Activated B cell treated with CpG ODN at 0.5 μM for 24 hours (primary cell): ENCODE measurements around the gene CDYL. TPM values are rescaled to one million over a fixed set of nuclear protein-coding genes. Genes with fewer than 3 reads are reported as not detected.

Source experiments
- ATAC-seq: fragments of 200-7000 bp; cut with Tn5 transposase; one replicate; pipeline ENCODE4 v1.10.0; 2021; ENCODE audit warnings: low read depth, mild to moderate bottlenecking, moderate library complexity
- CTCF ChIA-PET: fragments of 350-600 bp; sonication (Branson Sonifier 250); formaldehyde crosslinking; loops from one replicate; lab custom pipeline; 2021; ENCODE audit warnings: antibody characterized with exemption; lab: Charles Lee
- POLR2A ChIA-PET: fragments of 350-600 bp; sonication (Branson Sonifier 250); formaldehyde crosslinking; loops from one replicate; lab custom pipeline; 2021; ENCODE audit warnings: antibody characterized with exemption; lab: Charles Lee
- DNase-seq: peaks from one replicate; pipeline ENCODE4 v3.0.0; 2022
- H3K27ac Mint-ChIP-seq: one replicate; pipeline ENCODE4 v1.8.0; 2020; ENCODE audit warnings: mixed read lengths
- H3K27me3 Mint-ChIP-seq: one replicate; pipeline ENCODE4 v1.8.0; 2021; ENCODE audit warnings: mixed read lengths
- H3K36me3 Mint-ChIP-seq: one replicate; pipeline ENCODE4 v1.8.0; 2021; ENCODE audit warnings: low read depth, mixed read lengths
- H3K4me1 Mint-ChIP-seq: one replicate; pipeline ENCODE4 v1.8.0; 2021; ENCODE audit warnings: mixed read lengths
- H3K4me3 Mint-ChIP-seq: one replicate; pipeline ENCODE4 v1.8.0; 2020; ENCODE audit warnings: mild to moderate bottlenecking, mixed read lengths
- H3K9me3 Mint-ChIP-seq: one replicate; pipeline ENCODE4 v1.8.0; 2020; ENCODE audit warnings: mixed read lengths
- intact Hi-C: fragments of 100-400 bp; cut with micrococcal nuclease; formaldehyde crosslinking; loops from one replicate; pipeline ENCODE4 v1.15.1; 2024
- total RNA-seq: library from RNA; stranded (reverse); gene quantifications from 2 replicates; pipeline ENCODE4 v1.2.3, GENCODE V29; 2022
- TF ChIP-seq, protein P1 (sequence below): fragments of 200-600 bp; IDR thresholded peaks from one replicate; pipeline ENCODE4 v1.8.0; 2022; ENCODE audit warnings: antibody characterized with exemption, mild to moderate bottlenecking

The CDYL gene
- total RNA-seq, 1 donor from 2014 or later = 47.5 TPM

DNA sequence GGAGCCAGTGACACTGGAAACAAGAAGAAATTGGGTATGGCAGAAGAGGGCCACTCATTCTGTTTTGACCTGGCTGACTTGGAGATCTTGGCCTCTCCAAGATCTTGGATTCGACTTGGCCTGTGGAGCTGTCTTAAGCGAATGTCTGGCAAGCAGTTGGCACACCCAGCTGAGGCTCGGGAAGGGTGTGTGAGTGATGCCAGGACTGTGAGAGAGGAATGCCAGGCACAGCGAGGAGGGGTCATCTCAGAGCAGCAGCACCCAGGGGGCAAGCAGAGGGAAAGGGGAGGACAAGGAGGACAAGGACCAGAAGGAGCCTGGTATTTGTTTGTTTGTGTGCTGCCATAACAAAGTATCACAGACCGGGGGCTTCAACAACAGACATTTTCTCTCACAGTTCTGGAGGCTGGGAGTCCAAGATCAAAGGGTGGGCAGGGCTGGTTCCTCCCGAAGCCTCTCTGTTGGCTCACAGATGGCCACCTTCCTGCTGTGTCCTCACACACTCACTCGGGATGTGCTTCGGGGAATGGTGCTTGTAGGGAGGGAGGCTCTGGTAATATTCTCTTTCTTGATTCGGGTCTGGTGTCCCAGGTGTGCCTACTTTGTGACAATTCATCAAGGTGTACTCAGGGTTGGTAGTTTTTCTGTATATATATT, 194.7 kb downstream of the CDYL start:
- POLR2A ChIA-PET = no interaction called here
- intact Hi-C loops = no loop called here
- TF ChIP-seq, protein P1, sequence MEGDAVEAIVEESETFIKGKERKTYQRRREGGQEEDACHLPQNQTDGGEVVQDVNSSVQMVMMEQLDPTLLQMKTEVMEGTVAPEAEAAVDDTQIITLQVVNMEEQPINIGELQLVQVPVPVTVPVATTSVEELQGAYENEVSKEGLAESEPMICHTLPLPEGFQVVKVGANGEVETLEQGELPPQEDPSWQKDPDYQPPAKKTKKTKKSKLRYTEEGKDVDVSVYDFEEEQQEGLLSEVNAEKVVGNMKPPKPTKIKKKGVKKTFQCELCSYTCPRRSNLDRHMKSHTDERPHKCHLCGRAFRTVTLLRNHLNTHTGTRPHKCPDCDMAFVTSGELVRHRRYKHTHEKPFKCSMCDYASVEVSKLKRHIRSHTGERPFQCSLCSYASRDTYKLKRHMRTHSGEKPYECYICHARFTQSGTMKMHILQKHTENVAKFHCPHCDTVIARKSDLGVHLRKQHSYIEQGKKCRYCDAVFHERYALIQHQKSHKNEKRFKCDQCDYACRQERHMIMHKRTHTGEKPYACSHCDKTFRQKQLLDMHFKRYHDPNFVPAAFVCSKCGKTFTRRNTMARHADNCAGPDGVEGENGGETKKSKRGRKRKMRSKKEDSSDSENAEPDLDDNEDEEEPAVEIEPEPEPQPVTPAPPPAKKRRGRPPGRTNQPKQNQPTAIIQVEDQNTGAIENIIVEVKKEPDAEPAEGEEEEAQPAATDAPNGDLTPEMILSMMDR = no peak
- no peak overlapping the region for H3K4me3 Mint-ChIP-seq
- H3K4me1 Mint-ChIP-seq = no peaks in the 10 kb centered on the region
- H3K9me3 Mint-ChIP-seq = no peaks in the 10 kb centered on the region
- CTCF ChIA-PET = no interaction called here
- peaks cover 6% of the 10 kb centered on the region for H3K27me3 Mint-ChIP-seq
- ATAC-seq = no peak
- no peak overlapping the region for H3K27ac Mint-ChIP-seq
- H3K36me3 Mint-ChIP-seq = no peaks in the 10 kb centered on the region
- no peak for DNase-seq

- Mint-ChIP-seq H3K9me3 (peaks cover 5% of the 10 kb centered on the region), H3K36me3 (no peaks in the 10 kb centered on the region), H3K4me1 (no peaks in the 10 kb centered on the region), H3K4me3 (no peak overlapping the region), H3K27me3 (peaks cover 10% of the 10 kb centered on the region), H3K27ac (no peak overlapping the region)
- CTCF ChIA-PET = no interaction called here
- intact Hi-C loops = no loop called here
- POLR2A ChIA-PET = no interaction called here
- TF ChIP-seq, protein P1 = no peak
- ATAC-seq = no peak
- DNase-seq = no peak
These were observed 195.6 kb downstream of the CDYL start for GRCh38 chr6:4971851-4972250.

DNA sequence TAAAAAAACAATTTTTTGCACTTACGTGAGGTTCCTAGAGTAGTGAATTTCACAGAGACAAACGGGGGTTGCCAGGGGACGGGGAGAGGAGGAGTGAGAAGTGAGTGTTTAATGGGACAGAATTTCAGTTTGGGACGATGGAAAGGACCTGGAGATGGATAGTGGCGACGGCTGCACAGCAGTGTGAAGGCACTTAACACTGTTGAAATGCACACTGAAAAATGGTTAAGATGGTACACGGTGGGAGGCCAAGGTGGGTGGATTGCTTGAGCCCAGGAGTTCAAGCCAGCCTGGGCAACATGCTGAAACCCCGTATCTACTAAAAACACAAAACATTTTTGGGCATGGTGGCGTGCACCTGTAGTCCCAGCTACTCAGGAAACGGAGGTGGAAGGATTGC, 196.2 kb downstream of the CDYL start:
- intact Hi-C loops = no loop called here
- no peak for DNase-seq
- Mint-ChIP-seq H3K36me3 (no peaks in the 10 kb centered on the region), H3K27me3 (peaks cover 13% of the 10 kb centered on the region), H3K27ac (no peak overlapping the region), H3K4me1 (no peaks in the 10 kb centered on the region), H3K9me3 (peaks cover 8% of the 10 kb centered on the region), H3K4me3 (no peak overlapping the region)
- CTCF ChIA-PET = no interaction called here
- TF ChIP-seq, protein P1 = no peak
- no peak for ATAC-seq
- POLR2A ChIA-PET = no interaction called here

- TF ChIP-seq, protein P1 = no peak
- Mint-ChIP-seq H3K27ac (no peak overlapping the region), H3K27me3 (peaks cover 13% of the 10 kb centered on the region), H3K36me3 (no peaks in the 10 kb centered on the region), H3K9me3 (peaks cover 8% of the 10 kb centered on the region), H3K4me3 (no peak overlapping the region), H3K4me1 (no peaks in the 10 kb centered on the region)
- ChIA-PET CTCF (no interaction called here), POLR2A (no interaction called here)
- intact Hi-C loops = no loop called here
- DNase-seq (no peak), ATAC-seq (no peak)
These were observed 197.2 kb downstream of the CDYL start for GRCh38 chr6:4973415-4973814.

- H3K36me3 Mint-ChIP-seq = no peaks in the 10 kb centered on the region
These were observed 198.0 kb downstream of the CDYL start for GRCh38 chr6:4973982-4974745.

More at GRCh38 chr6:4973982-4974745, 198.0 kb downstream of the CDYL start:
- POLR2A ChIA-PET = no interaction called here
- intact Hi-C loops = no loop called here
- H3K4me3 Mint-ChIP-seq = no peak overlapping the region
- no peaks in the 10 kb centered on the region for H3K4me1 Mint-ChIP-seq
- H3K9me3 Mint-ChIP-seq = peaks cover 10% of the 10 kb centered on the region
- CTCF ChIA-PET = no interaction called here
- ATAC-seq = no peak
- no peak for DNase-seq
- no peak overlapping the region for H3K27ac Mint-ChIP-seq
- peaks cover 13% of the 10 kb centered on the region for H3K27me3 Mint-ChIP-seq
- TF ChIP-seq, protein P1 = no peak
